HG03378 (cell line): Measurements from ENCODE around the gene FBLIM1.

Experiments used
- ATAC-seq: cut with Tn5 transposase; IDR thresholded peaks from one replicate; pipeline ENCODE4 v1.9.1; 2021; ENCODE audit warnings: mild to moderate bottlenecking, moderate library complexity; ENCODE audit not compliant: unreplicated experiment

Gene FBLIM1

DNA sequence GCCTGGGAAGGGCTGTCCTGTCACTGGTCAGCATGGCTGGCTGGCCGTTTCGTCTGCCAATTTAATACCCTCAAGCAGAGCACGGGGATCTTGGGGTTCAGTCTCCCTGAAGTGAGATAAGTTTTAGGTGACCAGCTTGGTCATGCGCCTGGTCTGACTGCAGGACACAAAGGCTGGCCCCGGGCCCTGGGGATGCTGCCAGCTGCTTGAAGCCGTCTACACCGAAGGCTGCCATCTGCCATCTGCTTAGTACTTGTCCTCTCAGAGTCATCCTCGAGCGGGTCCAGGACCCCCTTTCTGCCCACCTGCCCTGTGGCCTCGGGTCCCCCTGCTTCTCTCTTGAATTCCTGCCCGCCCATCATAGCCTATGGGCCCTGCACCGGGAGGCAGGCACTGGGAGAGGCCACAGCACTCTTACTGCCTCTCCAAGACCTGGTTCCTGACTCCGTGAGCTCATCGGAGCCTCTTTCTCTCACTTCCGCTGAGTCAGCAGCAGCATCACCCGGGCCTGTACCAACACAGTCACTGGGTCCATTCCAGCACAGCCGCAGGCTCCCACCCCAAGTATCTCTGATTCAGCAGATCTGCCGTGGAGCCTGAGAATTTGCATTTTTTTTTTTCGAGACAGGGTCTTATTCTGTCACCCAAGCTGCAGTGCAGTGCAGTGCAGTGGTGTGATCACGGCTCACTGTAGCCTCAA, 7.0 kb downstream of the FBLIM1 start:
- ATAC-seq, result no peak

DNA sequence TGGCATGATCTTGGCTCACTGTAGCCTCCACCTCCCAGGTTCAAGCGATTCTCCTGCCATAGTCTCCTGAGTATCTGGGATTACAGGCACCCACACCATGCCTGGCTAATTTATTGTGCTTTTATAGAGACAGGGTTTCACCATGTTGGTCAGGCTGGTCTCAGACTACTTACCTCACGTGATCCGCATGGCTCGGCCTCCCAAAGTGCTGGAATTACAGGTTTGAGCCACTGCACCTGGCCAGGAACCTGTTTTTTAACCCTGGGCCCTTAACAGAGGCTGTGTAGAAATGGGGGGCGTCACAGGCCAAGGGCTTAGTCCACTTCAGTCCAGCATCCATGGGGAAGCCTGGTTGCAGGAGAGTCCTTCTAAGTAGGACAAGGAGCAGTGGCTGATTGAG, 9.3 kb downstream of the FBLIM1 start:
- no peak for ATAC-seq

DNA sequence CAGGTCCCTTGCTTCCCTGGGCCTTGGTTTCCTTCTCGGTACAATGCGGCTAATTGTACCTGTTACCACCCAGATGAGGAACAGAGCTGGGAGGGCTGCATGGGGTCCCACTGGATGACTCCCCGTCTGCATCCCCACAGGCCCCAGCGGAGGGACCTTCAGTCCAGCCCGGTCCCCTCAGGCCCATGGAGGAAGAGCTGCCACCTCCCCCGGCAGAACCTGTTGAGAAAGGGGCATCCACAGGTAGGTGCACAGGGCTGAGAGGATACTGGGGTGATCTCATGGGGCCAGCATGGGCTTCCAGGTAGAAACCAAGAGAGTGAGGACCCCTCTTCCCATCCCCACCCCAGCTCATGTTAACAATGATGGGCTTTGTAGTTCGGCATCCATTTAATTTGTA, 9.8 kb downstream of the FBLIM1 start:
- no peak for ATAC-seq

DNA sequence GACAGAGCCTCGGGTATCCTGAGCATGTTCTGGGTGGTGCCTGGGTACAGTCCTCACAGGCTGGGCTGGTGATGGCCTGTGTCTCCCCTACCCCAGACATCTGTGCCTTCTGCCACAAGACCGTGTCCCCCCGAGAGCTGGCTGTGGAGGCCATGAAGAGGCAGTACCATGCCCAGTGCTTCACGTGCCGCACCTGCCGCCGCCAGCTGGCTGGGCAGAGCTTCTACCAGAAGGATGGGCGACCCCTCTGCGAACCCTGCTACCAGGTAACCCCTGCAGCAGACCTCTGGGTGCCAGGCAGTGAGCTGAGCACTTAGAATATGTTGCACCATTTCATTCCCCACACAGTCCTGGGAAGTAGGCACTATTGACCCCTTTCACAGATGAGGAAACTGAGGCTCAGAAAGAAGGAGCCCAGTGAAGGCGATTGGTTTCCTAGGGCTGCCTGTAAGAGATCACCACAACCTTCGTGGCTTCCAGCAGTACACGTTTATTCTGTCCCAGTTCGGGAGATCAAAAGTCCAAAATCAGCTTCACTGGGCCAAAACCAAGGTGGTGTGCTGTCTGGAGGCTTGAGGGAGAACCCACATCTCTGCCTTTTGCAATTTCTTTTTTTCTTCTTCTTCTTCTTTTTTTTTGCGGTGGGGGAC, 11.8 kb downstream of the FBLIM1 start:
- no peak for ATAC-seq

DNA sequence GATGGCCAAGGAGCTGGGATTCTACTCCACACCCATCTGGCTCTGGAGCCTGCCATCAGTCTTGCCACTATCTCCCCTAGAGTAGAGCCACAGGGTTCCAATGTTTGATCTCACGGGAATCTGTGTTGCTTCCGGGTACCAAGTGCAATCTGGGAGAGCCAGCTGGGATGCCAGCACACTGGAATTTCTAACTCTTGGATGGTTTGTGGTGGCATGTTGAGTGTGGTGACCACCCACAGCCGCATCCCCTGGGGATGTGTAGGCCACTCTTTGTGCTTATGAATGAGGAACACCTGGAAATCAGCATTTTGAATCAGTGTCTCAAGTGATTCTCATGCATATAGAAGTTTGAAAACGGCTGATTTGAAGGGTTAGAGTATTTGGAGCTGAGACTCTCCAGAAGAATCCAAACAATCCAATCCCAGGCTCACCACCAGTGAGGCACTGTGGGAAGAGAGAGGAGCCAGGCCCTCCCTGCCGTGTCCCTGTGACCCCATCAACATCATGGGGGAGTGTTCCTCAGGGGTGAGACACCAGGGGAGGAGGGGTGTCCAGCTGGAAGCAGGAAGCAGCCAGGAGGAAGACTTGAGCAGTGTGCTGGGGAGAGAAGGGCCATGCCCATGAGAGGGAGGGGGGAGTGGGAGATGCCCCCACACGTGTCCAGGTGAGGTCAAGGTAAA, 13.4 kb downstream of the FBLIM1 start:
- ATAC-seq, result no peak

DNA sequence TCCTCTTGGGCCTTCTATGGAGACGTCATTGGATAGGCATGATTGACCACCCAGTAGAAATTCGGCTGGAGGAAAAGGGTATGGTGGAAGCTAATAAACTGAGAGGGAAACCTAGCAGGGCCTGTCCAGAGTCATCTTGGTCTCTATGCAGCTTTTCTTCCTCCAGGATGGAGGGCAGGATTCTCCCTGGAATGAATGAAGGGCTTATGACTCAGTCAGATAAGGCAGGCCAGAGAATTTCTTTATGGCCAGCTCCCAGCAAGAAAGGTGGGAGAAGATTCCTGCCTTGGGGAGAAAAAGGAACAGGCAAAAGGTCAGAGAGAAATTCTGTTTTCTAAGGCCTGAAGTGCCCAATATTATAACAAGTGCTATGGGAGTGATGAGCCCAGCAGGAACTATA, 17.1 kb downstream of the FBLIM1 start:
- no peak for ATAC-seq

DNA sequence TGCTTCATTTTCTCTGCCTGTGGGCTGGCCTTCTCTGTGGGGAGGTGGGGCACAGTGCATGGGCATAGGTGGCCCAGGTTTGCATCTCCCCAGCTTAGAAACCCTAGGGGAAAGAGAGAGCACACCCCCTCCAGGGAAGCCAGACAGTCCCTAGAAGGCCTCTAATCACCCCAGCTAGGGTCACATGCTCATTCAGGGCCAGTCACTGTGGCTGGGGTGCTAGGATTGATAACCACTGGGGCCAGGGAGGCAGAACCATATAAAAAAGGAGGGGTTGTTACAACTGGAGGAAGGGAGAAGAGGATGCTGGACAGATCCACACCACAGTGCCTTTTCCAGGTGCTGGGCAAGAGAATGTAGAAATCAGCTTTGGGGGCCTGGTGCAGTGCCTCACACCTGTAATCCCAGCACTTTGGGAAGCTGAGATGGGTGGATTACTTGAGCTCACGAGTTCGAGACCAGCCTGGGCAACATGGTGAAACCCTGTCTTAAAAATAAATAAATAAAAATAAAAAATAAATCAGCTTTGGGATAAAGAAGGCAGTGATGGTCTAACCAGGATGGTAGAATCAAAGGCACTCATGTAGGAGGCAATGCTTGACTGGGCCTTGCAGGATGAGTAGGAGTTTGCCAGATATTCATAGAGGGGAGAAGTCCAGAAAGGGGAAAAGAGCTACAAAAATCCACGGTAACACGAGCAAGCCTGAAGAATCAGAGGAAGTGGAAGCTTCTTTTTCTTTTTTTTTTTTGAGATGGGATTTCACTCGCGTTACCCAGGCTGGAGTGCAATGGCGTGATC, 19.5 kb downstream of the FBLIM1 start:
- no peak for ATAC-seq

DNA sequence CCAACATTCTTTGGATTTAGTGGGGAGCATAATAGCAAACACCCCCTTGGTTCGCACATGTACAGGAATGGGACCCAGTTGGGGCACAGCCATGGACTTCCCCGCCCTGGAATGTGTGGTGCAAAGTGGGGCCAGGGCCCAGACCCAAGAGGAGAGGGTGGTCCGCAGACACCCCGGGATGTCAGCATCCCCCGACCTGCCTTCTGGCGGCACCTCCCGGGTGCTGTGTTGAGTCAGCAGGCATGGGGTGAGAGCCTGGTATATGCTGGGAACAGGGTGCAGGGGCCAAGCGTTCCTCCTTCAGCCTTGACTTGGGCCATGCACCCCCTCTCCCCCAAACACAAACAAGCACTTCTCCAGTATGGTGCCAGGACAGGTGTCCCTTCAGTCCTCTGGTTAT, 27.1 kb downstream of the FBLIM1 start:
- no peak for ATAC-seq

DNA sequence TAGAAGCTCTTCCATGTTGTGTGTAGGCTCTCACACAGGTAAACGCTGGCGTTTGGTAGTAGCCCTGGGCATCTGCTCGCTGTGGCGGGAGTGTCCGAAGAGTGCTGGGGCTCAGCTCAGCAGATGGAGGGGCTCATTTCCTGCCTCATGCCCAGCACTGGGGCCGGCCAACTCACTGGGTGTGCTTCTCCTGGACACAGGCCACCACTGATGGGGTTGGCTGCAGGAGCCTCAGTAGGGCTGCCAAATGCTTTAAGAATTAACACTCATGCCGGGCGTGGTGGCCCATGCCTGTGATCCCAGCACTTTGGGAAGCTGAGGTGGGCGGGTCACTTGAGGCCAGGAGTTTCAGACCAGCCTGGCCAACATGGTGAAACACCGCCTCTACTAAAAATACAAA, 28.0 kb downstream of the FBLIM1 start:
- no peak for ATAC-seq

DNA sequence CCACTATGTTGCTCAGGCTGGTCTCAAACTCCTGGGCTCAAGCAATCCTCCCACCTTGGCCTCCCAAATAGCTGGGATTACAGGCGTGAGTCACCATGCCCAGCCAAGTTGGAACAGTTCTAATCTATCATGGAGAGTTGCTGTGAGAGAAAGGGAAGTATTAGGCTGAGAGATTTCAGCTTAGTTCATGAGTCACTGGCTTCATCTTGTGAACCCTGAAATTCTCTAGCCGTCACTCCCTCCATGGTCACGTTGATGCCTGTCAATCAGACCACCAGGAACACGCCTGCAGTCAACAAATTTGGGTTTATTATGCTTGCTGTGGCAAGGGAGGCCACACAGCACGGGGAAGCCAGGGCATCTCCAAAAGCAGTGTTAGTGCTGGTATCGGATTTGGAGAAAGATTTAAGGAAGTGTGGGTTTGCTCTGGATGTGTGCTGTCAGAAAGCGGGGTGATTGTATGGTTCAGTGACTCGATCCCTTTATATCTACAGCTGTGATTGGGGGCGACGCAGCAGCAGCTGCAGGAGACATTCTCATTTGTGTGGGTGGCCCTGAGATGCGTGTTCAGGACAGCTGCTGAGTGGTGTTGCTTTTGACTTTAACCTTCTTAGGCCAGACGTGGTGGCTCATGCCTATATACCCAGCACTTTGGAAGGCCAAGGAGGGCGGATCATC, 30.2 kb downstream of the FBLIM1 start:
- no peak for ATAC-seq

DNA sequence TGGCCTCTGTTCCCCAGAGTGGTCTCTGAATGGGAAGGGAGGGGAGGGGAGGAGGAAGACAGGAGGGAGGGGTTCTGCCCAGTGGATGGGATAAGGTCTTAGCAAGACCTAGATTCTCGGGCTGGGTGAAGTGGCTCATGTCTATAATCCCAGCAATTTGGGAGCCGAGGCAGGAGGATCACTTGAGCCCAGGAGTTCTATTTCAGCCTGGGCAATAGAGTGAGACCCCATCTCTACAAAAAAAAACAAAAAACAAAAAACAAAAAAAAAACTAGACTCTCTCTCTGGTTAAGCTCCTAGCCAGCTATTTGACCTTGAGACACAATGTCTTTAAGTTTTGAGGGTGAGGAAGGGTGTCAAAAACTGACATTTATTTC, 37.5 kb downstream of the FBLIM1 start:
- no peak for ATAC-seq

DNA sequence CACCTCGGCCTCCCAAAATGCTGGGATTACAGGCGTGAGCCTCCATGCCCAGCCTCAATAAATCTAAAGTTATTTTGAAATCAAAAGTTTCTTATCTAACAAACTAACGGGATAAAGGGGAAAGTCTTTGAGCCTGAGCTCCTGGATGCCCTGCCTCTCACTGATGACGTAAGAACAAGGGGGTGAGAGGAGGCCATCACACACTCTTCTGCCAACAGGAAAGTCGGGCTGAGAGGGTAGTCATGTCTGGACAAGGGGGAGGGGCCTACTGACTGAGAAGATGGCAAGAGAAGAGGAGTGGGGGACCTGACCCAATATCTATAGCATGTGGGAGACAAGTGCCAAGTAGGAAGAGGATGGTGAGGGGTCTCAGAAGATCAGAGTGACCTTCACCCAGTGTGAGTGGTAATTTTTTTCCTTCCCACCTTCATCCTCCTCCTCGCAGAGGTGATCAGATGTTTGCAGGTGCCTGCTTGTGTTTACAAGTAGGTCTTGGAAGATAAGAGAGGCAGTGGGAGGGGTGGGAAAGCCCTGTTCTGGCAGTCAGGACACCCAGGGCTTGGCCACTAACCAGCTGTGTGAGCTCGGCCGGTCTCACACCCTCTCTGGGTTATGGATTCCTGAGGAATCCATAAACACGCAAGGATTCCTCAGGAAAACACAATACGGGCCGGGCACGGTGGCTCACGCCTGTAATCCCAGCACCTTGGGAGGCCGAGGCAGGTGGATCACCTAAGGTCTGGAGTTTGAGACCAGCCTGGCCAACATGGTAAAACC, 39.2 kb downstream of the FBLIM1 start:
- no peak for ATAC-seq

DNA sequence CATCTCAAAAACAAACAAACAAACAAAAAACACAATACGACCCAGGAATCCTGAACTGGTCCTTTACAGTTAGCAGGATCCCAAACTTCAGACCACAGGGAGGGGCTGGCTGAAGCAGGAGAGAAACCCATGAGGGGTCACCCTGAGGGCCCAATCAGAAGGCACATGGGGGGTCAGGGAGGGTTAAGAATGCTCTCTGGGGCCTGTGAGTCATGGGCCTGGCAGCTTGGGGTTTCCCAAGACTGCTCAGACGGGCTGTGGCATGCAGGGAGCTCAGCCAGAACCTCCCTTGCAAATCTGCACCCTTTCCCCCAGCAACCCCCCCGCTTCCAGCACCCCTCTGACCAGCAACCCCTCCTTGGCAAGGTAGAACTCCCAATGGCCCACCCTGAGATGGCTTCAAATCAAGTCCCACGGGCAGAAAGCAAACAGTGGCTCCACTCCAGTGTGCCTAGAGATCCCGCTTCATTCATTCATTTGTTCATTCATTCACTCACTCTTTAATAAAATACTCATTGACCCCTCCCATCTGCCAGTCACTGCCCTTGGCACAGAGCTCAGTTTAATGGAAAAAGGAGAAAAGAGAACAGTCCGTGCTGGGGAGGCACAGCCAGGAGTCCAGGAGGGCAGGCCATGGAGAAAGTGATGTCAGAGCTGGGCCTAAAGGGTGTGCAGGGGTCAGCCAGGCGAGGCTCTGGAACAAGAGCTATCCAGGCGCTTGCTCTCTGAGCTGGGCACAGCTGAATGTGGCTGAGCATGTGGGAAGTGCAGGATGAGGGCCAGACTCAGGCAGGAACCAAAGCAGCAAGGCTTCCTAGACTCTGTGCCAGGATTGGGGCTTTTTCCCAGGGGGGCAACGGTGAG, 40.6 kb downstream of the FBLIM1 start:
- no peak for ATAC-seq

DNA sequence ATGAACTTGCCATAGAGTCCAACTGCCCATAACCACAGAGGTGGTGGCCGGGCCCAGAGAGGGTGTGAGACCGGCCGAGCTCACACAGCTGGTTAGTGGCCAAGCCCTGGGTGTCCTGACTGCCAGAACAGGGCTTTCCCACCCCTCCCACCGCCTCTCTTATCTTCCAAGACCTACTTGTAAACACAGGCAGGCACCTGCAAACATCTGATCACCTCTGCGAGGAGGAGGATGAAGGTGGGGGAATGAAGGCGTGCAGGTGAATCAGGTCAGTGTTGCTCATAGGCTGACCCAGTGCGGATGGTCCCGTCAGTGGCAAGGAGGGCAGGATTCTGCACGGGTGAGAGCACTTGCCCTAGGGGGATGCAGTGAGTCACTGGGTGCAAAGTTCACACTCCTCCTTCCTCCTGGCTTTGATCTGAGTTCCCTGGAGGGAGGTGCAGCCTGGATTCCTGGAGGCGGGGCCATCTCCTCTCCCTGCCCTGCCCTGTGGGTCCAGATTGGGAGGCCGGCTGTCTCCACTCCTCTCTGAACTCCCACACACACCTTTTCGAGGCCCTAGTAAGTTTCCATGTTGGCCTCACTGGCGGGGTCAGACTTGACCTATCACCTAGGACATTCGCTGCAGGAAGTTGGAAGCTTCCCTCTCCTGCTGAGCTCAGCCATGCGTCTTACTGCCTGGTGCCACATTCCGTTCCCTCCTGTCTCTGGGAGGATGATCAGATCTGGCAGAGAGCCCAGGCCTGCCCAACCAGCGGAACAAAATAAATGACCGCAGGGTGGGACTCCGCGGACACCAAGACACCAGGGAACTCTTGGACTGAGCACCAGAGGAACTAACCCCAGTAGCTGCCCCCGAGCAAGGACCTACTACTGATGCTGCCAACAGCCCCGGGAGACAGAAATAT, 41.6 kb downstream of the FBLIM1 start:
- no peak for ATAC-seq

DNA sequence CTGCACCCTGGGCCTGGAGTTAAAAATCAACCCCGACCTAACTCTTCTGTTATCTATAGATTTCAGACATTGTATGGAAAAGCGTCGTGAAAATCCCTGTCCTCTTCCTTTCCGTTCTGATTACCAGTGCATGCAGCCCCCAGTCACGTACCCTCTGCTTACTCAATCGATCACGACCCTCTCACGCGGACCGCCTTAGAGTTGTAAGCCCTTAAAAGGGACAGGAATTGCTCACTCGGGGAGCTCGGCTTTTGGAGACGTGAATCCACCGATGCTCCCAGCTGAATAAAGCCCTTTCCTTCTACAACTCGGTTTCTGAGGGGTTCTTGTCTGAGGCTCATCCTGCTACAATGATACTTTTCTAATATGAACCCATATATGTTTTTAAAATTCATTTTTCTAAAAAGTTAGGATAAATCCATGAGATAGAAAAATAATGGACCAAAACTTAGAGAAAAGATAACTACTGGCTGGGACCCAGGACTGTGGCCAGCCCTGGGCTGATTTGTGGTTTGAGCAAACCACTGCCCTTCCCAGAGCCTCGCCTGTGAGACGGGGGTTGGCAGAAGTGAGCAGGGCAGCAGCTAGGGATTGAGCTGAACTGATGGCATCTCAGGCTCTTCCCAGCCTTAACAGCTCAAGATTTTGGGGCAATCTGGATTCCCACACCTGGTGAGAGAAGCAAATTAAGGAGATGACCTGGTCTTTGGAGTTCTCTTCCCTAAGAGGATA, 43.8 kb downstream of the FBLIM1 start:
- ATAC-seq, result no peak

DNA sequence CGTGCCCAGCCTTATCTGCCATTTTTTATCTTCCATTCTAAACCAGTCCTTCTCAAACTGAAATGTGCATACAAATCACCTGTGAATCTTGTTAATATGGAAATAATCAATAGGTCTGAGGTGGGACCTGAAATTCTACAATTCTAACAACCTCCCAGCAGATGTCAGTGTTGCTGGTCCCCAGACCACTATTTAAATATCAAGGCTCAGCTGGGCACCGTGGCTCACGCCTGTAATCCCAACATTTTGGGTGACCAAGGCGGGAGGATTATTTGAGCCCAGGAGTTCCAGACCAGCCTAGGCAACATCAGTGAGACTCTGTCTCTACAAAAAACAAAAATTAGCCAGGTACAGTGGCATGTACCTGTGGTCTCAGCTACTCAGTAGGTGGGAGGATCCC, 44.8 kb downstream of the FBLIM1 start:
- no peak for ATAC-seq

DNA sequence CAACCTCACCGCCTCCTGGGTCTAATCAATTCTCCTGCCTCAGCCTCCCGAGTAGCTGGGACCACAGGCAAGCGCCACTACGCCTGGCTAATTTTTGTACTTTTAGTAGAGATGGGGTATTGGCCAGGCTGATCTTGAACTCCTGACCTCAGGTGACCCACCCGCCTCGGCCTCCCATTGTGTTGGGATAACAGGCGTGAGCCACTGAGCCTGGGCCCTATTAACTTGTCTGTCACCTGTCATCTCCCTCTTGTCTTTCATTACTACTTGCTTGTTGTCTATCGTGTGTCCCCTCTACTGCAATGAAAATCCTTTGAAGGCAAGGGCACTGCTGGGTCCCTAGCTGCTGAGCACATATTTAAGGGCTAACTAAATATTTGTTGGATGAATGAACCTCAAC, 45.5 kb downstream of the FBLIM1 start:
- no peak for ATAC-seq

DNA sequence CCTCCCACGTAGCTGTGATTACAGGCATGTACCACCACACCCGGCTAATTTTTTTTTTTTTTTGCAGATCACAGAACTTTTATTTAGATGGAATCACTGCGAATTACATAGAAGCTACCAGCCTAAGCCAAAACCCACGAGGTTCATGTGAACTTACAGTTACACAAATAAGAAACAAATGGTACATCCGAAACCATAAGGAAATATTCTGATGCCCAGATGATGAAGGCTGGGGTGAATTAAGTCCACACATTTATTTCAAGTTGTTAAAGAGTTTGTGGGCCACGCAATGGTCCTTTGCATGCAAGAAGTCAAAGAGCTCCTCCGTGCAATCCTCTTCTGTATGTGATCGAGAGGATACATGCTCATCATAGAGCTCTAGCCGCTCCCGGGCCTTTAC, 48.5 kb downstream of the FBLIM1 start:
- ATAC-seq, result no peak
